VCaP (cell line): Measurements from ENCODE around the gene CDH2.

Experiments used
- H3K27ac ChIP-seq: fragments of 450-650 bp; 2 replicates; pipeline ENCODE4 v1.5.1; 2017
- TF ChIP-seq, protein P1 (sequence below): fragments of 450-650 bp; conservative IDR thresholded peaks from 2 replicates; pipeline ENCODE4 v1.5.1; 2017; ENCODE audit warnings: mild to moderate bottlenecking, moderate library complexity

Gene CDH2

DNA sequence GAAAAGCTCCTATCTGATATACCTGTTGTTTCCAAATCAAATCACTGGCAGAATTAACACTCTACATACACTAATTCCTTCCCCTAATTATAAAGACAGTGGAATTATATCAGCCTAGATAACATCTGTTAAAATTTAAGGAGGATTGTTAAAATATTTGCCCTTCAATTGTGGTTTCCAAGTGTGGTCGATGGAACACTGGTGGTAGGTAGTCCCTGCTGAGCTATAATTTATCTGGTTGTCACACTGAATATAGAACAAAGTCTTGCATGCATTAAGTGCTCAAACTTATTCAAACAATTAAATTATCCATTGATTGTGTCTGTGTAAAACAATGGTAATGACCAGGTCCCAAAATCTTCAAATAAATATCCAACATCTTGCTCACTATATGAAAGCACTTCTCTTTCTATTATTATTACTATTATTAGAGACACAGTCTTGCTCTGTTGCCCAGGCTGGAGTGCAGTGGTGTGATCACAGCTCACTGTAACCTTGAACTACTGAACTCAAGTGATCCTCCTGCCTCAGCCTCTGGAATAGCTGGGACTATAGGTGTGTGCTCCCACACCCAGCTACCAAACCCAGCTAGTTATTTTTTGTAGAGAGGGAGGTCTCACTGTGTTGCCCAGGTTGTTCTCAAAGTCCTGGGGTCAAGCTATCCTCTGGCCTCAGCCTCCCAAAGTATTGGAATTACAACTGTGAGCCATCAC is 12.0 kb downstream of the CDH2 start:
- TF ChIP-seq, protein P1, sequence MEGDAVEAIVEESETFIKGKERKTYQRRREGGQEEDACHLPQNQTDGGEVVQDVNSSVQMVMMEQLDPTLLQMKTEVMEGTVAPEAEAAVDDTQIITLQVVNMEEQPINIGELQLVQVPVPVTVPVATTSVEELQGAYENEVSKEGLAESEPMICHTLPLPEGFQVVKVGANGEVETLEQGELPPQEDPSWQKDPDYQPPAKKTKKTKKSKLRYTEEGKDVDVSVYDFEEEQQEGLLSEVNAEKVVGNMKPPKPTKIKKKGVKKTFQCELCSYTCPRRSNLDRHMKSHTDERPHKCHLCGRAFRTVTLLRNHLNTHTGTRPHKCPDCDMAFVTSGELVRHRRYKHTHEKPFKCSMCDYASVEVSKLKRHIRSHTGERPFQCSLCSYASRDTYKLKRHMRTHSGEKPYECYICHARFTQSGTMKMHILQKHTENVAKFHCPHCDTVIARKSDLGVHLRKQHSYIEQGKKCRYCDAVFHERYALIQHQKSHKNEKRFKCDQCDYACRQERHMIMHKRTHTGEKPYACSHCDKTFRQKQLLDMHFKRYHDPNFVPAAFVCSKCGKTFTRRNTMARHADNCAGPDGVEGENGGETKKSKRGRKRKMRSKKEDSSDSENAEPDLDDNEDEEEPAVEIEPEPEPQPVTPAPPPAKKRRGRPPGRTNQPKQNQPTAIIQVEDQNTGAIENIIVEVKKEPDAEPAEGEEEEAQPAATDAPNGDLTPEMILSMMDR = no peak
- no peak overlapping the region for H3K27ac ChIP-seq

DNA sequence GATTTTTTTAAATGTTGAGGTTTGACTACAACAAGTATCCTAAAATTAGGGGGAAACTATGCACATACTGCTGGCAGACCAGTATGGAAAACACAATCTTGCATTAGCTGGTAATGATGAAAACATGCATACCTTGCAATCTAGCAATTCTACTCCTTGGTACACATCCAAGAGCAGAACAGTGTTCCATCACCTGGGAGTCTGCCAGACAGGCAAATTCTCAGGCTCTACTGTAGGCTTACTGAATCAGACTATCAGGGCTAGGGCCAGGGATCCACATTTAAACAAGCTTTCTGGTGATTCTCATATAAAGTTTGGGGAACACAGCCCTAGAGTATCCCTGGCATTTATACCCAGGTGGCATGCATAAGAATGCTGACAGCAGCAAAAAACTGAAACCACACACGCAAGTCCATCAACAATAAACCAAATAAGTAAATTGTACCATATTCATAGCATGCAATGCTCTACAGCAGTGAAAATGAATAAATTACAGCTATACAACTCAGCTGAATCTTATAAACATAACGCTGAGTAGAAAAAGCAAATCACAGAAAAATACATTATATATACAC is 13.6 kb downstream of the CDH2 start:
- TF ChIP-seq, protein P1 = no peak

DNA sequence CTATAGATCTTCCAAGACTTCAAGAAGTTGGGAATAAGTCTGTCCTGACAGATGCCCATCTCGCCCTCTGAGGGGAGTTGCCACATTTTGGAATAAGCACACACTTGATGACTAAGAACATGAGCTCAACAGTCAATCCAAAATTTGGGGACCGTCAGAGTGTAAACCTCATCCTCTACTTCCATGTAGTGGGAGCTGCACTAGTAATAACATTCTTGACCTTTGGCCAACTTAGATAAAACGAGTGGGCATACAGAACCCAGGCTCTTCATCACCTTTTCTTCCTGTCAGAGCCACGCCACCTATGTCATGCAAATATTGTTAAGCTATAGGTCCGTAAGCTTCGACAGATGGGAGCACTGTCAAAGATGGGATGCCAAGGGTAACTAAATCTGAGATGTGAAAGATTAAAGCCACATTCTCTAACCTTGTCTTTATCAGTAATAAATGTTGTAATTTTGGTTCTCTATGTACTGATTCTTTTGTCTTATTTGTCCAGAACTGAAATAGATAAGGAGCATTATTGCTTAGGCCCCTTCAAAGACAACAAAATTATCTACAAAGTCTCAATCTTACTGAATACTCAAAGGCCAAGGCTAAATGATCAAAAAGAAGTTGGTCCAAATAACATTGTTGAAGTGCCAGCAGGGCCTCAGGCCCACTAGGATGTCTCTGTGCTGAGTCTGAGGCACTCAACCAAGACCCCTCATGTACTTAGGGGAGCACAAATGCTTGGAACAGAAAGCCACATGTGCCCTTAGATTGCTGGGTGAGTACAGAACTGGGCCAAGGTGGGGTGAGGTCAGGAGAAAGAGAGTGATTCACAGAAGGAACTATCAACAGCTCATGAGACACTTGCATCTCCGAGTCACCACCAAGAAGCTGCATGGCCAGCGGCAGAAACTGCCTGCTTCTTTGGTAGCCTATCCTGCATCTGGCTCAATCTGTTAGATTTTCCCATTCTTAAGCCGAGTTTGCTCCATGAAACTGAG is 15.0 kb downstream of the CDH2 start:
- TF ChIP-seq, protein P1 = no peak

More for the DNA sequence above, 13.6 kb downstream of the CDH2 start:
- no peak overlapping the region for H3K27ac ChIP-seq

DNA sequence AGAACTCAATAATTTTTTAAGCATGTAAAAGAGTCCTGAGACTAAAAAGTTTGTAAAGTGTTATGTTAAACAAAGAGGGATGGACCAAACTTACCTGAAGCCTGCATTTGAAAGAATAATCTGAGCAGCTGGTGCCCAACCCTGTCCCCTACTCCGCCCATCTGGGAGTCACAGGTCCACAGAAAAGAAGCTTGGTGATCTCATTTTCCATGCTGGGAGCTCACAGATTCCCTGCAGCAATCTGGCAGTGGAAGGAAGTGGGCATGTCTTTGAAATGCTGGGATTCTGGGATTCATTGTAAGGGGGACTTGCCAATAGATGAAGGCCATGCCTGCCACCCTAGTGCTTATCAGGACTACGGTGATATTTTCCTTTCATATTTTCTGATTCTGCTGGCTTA is 17.9 kb downstream of the CDH2 start:
- no peak overlapping the region for H3K27ac ChIP-seq
- TF ChIP-seq, protein P1 = no peak

More for the DNA sequence above, 15.0 kb downstream of the CDH2 start:
- no peak overlapping the region for H3K27ac ChIP-seq

DNA sequence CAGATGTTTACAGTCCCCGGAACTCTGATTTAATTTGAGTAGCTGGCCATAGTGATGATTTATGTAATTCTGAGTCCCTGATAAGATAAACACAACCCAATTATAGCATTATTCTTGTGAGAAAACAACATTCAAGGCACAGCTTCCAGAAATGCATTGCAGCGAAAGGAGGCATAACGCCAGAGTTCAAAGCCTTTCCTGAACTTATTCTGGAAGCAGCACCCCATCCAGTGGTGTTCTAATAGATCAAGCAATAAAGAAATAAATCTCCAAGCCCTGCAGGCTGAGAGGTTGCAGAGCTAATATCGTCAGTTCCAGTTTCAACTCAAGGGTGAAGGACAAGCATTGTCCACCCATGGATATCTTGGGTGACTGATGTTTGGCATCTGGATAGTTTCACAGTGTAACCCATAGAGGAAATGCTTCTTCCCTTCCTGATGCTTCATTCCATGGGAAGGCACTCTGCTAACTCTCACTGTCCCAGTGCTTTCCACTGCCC is 18.8 kb downstream of the CDH2 start:
- TF ChIP-seq, protein P1 = no peak
- no peak overlapping the region for H3K27ac ChIP-seq

DNA sequence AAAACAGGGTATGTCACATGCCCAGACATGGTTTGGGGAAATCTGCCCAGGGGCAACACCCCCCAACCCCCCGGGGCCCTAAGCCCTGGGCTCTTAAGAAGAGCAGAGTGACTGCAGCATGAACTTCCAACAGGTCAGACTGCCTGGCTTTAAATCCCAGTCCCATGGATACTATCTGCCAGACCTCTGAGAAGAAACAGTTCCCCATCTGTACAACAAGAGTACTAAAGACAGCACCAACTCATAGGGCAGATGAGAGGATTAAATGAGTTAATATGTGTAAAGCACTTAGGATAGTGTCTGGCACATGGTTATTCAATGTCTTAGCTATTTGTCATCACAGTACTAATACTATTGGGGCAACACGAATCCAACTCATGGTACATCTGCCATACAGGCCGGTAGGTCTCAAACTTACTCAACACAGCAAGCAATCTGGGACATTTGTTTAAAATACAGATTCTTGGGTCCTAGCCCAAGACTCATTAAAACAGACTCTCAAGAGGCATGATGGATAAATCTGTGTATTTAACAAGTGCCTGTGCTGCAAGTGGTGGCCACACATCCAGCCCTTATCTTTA is 23.4 kb downstream of the CDH2 start:
- no peak overlapping the region for H3K27ac ChIP-seq
- TF ChIP-seq, protein P1 = no peak
